ENCODE measurements around the gene HERC2. TPM values are rescaled to one million over a fixed set of nuclear protein-coding genes. Genes with fewer than 3 reads are reported as not detected.
"Not testable (repeated sequence)": the region's sequence is repeated elsewhere in the genome, so short reads cannot be mapped to it uniquely, and the experiment has no call there.

HERC2 gene, protein sequence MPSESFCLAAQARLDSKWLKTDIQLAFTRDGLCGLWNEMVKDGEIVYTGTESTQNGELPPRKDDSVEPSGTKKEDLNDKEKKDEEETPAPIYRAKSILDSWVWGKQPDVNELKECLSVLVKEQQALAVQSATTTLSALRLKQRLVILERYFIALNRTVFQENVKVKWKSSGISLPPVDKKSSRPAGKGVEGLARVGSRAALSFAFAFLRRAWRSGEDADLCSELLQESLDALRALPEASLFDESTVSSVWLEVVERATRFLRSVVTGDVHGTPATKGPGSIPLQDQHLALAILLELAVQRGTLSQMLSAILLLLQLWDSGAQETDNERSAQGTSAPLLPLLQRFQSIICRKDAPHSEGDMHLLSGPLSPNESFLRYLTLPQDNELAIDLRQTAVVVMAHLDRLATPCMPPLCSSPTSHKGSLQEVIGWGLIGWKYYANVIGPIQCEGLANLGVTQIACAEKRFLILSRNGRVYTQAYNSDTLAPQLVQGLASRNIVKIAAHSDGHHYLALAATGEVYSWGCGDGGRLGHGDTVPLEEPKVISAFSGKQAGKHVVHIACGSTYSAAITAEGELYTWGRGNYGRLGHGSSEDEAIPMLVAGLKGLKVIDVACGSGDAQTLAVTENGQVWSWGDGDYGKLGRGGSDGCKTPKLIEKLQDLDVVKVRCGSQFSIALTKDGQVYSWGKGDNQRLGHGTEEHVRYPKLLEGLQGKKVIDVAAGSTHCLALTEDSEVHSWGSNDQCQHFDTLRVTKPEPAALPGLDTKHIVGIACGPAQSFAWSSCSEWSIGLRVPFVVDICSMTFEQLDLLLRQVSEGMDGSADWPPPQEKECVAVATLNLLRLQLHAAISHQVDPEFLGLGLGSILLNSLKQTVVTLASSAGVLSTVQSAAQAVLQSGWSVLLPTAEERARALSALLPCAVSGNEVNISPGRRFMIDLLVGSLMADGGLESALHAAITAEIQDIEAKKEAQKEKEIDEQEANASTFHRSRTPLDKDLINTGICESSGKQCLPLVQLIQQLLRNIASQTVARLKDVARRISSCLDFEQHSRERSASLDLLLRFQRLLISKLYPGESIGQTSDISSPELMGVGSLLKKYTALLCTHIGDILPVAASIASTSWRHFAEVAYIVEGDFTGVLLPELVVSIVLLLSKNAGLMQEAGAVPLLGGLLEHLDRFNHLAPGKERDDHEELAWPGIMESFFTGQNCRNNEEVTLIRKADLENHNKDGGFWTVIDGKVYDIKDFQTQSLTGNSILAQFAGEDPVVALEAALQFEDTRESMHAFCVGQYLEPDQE (N-terminal part only)
- total RNA-seq = 31.7 TPM

DNA sequence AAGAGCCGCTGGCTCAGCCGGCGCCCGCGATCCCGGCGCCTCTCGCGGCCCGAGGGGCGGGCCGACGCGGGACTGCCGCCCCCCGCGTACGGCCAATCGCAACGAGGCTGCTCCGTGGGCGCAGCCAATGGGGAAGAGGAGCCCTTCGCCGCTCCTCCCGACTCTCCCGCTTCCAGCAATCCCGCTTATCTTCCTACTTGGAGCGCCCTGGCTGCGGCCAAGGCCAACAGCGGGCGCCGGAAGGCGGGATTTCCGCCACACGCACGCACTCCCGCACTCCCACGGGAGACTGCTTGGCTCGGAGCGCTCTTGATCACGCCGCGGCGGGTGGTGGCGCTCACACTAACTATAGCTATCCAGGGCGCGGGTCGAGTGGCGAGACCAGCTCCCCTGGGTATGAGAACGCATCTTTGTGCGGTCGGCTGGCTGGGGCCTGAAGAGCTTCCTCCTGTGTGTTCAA is at the start of gene HERC2:
Gene HERC2, minus strand, starts transcription at position 51 of the 460 bp plus-strand sequence. CDS start 746 bp downstream, outside the sequence.
- not testable (repeated sequence) for ATAC-seq; DNase-seq (ENCODE audit: low spot score)

DNA sequence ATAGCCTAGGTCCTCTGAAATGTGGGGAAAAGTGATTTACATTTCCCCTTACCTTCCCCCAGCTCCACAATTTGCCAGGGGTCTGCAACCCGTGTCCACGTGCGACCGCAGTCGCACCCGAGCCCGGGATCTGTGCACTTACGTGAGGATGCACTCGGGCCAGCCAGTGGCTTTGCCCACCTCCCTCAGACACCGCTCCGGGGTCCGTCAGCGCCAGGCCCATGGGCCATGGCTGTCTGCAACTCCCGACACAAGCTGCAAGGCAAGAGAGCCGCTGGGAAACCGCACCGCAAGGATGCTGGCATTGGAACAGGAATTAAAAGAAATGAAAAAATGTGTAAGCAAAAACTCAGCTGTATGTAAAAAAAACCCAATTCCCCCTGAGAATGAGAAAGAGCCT is 43.5 kb upstream of the HERC2 start:
- ATAC-seq; DNase-seq (ENCODE audit: low spot score): not testable (repeated sequence)

DNA sequence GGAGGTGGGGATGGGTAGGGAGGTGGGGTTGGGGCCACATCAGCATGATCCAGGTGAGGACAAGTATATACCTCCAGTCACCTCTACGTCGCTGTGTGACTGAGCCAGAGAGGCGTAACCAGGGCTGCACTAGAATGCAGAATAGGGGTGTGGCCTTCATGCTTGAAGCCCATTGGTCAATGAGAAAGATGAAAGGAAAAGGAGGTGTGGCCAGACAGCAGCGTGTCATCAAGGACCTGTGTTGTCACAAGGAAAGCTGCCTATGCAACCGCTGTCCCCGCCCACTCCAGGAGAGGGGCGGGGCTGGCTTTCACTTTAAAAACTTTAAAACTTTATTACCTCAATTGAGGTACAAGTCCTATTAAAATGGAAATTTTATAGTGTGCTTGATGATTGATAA is 36.0 kb upstream of the HERC2 start, which contains the start of gene GOLGA6L24:
Gene GOLGA6L24, minus strand, starts transcription at position 101 of the 400 bp plus-strand sequence. Its CDS starts 61 bp downstream, at position 40.
- not testable (repeated sequence) for DNase-seq (ENCODE audit: low spot score); ATAC-seq

DNA sequence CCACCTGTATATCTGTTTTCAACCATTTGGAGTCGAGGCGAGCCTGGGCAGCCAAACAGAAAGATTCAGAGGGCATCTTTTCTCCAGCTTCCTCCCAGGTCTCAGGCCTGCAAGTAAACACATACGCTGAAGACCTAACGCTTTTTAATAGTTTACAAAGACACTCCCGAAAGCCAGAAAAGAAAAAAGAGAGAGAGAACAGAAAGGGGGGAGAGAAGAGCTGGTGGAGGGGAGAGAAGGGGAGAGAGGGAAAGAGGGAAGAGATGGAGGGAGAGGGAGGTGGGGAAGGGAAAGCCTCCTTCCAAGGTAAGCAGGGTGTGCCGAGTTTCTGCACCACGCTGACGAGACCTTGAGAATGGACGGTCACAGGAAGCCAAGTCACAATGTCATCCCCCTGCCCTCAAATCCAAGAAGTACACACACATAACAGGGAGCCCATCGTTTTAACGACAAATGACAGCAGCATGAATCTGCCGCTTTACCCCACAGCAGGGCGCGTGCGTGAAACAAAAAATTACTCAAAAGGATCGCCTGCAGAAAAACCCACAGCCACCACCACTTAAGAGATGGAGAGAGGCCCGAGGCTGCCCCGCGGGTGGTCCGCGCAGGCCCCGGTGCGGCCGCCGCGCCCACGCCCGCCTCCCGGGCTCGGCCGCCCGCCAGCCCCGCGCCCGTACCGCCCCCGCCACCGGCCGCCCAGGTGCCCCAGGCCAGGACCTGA is 461 bp downstream of the HERC2 start:
- not testable (repeated sequence) for ATAC-seq; DNase-seq (ENCODE audit: low spot score)

DNA sequence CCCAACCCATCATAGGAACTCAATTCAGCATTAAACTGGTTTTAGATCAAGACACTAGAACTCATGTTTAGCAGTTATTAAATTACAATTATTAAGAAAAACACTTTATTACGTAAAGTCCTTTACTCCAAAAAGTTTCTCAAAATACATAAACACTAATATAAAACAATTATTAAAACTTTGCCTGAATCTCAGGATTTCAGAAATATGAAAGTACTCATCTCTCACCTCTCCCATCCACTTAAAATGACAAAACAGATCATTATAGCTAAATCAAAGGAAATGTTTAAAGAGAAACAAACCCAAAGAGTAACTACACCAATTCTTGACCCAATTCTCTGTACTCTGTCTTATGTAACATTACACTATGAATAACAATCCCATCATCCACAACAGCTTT is 2.3 kb downstream of the HERC2 start:
- not testable (repeated sequence) for DNase-seq (ENCODE audit: low spot score); ATAC-seq

DNA sequence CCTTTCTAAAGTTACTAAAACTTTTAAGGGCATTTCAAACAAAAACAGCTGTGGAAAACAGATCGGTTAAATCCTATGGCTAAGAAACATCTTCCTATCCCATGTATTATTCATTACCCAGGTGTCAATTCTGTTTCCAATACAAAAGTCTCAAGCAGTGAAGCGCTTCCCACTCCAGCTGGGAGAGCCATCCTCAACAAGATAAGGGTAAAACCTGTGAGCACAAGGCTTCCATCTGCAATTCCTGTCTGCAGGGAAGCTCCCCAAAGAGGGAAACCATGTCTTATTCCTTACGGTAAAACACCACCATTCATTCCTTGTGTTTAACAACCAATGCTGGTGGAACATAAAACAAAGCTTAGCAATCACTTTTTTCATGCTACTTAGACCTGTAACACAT is 3.2 kb downstream of the HERC2 start:
- DNase-seq (ENCODE audit: low spot score); ATAC-seq: not testable (repeated sequence)

DNA sequence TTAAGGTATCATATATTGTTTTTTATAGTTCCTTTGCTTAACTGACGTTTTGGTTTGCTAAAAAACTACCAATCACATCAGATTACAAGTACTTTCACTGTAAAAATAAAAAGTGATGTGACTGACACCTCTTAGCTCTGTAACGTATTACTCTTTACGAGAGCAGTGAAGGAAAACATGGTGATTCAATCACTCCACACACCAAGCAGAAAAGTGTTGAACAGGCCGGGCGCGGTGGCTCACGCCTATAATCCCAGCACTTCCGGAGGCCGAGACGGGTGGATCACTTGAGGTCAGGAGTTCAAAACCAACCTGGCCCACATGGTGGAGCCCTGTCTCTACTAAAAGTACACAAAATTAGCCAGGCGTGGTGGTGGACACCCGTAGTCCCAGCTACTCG is 3.9 kb downstream of the HERC2 start:
- not testable (repeated sequence) for DNase-seq (ENCODE audit: low spot score); ATAC-seq

DNA sequence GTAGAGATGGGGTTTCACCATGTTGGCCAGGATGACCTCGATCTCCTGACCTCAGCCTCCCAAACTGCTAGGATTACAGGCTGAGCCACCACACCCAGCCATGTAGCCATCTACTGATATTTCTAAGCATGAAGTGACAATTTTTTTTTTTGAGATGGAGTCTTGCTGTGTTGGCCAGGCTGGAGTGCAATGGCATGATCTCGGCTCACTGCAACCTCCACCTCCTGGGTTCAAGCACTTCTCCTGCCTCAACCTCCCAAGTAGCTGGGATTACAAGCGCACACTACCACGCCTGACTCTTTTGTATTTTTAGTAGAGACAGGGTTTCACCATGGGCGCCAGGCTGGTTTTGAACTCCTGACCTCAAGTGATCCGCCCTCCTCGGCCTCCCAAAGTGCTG is 5.0 kb downstream of the HERC2 start:
- not testable (repeated sequence) for ATAC-seq; DNase-seq (ENCODE audit: low spot score)

DNA sequence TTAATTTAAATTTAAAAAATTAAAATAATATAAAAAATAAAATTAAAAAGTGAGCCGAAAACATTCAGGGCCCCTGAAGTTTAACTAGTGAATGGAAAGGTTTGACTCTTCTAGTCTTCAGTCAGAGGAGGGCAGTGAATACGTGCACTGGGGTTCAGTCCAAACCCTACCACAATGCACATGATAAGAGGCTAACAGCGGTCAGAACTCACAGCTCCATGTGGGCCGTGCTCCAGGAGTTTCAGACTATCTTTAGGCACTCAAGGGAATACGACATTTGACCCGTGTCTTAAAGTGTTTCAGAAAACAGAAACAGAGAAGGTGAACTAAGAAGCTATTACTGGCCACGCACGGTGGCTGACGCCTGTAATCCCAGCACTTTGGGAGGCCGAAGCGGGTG is 11.5 kb downstream of the HERC2 start:
- DNase-seq (ENCODE audit: low spot score); ATAC-seq: not testable (repeated sequence)

DNA sequence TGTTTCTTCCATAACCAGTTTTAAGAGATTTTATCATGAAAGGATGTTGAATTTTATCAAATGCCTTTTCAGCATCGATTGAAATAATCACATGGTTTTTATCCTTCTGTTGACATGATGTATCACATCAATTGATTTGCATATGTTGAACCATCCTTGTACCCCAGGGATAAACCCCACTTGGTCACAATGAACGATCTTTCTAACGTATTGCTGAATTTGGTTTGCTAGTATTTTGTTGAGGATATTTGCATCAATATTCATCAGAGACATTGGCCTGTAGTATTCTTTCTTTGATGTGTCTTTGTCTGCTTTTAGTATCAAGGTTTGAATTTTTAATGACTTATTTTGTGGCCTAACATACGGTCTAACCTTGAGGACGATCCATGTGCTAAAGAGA is 13.3 kb downstream of the HERC2 start:
- DNase-seq (ENCODE audit: low spot score) = not testable (repeated sequence)

DNA sequence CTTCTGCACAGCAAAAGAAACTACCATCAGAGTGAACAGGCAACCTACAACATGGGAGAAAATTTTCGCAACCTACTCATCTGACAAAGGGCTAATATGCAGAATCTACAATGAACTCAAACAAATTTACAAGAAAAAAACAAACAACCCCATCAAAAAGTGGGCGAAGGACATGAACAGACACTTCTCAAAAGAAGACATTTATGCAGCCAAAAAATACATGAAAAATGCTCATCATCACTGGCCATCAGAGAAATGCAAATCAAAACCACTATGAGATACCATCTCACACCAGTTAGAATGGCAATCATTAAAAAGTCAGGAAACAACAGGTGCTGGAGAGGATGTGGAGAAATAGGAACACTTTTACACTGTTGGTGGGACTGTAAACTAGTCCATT is 16.3 kb downstream of the HERC2 start:
- DNase-seq (ENCODE audit: low spot score); ATAC-seq: not testable (repeated sequence)

More for the DNA sequence above, 13.3 kb downstream of the HERC2 start:
- not testable (repeated sequence) for ATAC-seq

DNA sequence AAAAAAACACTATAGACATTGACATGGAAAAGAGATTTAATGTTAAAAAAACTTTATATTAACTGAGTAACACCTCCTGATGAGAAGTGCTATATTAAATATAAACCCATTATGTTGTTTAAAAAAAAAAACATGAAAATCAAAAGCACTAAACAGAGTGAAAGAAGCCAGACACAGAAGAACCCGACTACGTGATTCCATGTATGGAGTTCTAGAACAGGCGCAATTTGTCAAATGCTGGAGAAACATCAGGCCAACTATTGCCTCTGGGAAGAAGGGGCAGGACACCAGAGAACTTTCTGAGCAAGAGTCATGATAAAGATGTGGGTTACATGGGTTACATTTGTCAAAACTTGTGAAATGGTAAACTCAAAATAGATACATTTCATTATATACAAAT is 24.5 kb downstream of the HERC2 start:
- not testable (repeated sequence) for DNase-seq (ENCODE audit: low spot score); ATAC-seq

DNA sequence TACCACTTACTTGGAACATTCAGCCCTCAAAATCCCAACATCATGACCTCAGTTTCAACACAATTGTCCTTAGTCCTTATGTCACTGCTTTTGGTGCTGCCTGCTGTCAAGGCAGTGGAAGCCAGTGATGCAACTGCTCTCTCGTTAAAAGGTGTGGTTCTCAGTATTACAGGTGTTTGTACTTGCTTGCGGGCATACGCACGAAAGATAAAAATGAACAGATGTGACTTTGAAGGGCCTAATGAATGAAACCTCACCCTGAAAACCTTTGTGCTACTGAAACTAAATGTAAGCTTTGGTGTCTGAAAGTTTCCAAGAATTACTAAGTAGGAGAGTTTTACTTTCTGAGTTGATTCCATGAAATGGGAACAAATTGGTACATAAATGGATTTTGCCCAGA is 25.2 kb downstream of the HERC2 start:
- DNase-seq (ENCODE audit: low spot score); ATAC-seq: not testable (repeated sequence)

DNA sequence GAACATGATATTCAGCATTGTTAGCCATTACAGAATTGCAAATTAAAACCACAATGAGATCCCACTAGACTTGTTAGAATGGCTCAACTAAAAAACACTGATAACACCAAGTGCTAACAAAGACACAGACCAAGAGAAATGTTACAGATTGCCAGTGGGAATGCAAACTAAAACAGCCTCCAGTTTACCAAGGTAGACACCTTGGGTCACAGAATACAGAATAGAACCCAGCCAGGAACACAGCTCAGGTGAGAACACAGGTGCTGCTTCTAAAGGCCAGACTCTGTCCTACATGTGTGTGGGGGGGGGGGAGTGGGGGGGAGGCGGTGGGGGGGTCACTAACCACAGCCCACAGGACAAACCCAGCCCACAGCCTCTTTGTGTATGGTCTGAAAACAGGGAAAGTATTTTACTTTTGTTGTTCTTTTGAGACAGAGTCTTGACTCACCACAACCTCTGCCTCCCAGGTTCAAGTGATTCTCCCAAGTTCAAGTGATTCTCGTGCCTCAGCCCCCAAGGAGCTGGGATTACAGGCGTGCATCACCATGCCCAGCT is 26.9 kb downstream of the HERC2 start:
- not testable (repeated sequence) for ATAC-seq

DNA sequence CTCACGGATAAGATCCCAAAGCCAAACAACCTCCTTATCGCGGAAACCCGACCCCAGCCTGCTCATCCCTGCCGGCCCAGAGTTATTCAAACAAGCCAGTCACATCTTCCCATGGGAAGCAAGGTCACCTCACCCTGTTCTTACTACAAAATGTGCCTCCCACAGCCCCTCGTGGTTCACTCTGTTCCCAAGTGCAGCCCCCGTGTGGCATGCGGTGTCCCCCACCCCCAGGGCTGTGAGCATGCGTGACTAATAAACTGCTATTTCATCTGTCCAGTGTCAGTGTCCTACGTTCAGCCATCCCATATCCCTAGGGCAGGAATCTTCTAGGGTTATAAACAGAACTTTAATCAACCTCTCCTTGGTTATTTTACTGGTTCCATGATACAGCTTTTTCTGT is 27.4 kb downstream of the HERC2 start:
- ATAC-seq; DNase-seq (ENCODE audit: low spot score): not testable (repeated sequence)

More for the DNA sequence above, 26.9 kb downstream of the HERC2 start:
- not testable (repeated sequence) for DNase-seq (ENCODE audit: low spot score)

DNA sequence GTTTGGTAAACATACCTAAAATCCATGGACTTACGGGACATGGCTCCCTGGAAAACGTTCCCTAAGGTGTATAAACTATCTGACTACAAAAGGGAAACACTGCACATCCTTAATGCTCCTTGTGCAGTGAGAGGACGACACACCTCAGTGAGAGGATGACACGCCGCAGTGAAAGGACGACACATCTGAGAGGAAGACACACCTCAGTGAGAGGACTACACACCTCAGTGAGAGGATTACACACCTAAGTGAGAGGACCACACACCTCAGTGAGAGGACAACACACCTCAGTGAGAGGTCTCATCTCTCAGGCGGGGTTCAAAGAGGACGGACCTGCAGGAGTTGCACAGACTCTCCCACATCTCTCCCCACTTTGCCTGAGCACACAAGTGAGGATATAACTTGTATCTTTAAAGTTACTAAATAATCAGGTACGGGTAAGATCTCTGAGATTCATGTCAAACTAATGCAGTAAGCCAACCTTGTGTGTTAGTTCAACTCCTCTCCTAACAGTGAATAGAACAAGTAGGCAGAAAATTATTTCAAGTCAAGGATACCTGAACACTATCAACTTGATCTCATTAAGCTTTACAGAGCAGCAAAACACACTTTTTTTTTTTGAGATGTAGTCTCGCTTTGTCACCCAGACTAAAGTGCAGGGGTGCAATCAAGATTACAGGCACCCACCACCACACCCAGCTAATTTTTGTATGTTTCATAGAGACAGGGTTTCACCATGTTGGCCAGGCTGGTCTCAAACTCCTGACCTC is 32.1 kb downstream of the HERC2 start:
- no peak for ATAC-seq
- DNase-seq (ENCODE audit: low spot score) = no peak

DNA sequence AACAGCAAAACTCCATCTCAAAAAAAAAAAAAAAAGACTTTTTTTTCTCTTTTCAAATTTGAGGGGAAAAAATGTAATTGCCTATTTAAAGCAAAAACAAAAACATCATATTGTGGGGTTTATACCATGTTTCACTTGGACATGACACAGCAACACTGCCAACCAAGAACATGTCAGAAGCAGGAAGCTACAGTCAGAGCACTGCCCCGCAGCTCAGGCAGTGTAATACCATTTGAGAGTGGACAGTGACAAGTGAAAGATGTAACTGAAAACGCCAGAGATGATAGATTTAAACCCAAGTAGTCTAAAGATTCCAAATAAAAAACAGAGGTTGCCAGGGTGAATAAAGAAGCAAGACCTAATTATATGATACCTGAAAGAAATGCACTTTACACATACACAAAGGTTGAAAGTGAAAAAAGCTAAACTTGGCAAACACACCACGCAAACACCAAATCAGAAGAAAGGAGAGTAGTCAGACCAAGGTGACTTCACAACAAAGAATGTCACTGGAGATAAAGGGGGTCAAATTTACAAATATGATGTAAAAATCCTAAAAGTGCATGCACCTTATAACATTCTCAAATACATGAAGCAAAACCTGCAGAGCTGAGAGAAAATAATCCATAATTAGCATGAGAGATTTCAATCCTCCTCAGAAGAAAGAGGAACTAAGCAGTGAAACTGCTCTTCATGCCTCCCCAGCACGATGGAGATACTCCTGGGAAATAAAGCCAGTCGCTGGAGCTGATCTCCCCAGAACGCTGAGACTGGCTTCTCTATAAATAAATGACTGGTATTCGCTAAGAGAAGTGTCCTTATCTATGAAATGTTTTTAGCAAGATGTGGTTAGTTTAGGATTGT is 32.9 kb downstream of the HERC2 start:
- not testable (repeated sequence) for DNase-seq (ENCODE audit: low spot score); ATAC-seq
